GM18526 (cell line): Measurements from ENCODE around the gene C10orf71.

ENCODE experiments used
- POLR2A ChIP-seq: IDR thresholded peaks from 3 replicates; pipeline ENCODE4 v1.6.1; 2011; ENCODE audit not compliant: insufficient read length; ENCODE audit errors: extremely low read depth

Gene C10orf71

DNA sequence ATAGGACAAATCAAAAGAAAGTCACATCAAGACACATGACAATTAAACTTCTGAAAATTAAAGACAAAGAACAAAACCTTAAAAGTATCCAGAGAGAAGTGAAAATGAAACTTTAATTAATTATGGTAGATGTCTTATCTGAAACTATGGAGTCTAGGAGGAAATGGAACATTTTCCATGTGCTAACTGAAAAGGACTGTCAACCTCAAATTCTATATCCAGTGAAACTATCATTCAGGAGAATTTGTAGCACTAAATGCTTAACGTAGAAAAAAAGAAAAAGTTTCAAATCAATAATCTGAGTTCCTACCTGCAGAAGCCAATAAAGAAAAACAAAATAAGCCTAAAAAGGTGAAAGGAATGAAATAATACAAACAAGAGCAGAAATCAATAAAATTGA, 33.1 kb upstream of the C10orf71 start:
- no peak for TF ChIP-seq POLR2A

DNA sequence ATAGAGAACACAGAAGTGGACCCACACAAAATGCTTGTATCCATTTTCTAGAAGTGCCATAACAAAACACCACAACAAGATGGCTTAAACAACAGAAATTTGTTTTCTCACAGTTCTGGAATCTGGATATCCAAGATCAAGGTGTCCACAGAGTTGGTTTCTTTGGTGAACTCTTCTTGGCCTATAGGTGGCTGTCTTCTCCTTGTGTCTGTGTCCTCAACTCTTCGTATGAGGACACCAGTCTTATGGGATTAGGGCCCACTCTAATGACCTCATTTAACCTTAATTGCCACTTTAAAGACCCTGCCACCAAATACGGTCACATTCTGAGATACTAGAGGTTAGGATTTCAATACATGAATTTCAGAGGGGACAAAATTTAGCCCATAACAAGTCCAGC, 30.8 kb upstream of the C10orf71 start:
- TF ChIP-seq POLR2A: no peak

DNA sequence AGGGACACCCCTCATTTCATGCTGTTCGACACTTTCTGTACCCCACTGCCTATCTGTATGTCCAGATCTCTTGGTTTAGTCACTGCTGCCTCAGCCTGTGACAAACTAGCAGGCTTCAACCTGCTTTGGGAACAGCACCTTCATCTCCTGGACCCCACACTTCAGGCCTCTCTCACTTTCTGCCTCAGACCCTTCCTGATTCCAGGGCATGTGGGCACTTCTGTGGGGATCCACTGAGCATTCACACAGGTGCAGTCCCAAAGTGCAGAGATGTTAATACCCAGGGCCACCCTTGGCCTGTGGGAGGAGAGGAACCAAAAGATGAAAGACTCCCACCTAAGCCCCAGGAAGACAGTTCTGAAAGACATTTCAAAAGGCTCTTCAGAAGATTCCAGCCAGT, 29.4 kb upstream of the C10orf71 start:
- no peak for TF ChIP-seq POLR2A

DNA sequence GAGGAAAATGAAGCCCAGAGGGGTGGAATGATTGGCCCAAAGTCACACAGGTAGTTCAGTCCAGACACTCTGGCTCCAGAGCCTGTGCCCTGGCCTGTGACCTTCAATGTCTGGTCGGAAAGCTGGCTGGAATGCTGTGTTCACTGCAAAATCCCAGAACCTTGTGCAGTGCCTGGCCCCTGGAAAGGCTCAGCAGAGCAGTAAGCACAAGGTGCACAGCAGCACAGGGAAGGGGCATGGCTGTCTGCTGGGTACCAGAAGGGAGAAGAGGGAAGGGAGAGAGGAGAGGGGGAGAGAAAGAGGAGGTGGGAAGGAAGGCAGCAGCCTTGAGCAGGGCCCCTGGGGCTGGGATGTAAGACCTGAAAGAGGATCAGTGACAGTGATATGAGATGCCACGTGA, 28.4 kb upstream of the C10orf71 start:
- TF ChIP-seq POLR2A: no peak

DNA sequence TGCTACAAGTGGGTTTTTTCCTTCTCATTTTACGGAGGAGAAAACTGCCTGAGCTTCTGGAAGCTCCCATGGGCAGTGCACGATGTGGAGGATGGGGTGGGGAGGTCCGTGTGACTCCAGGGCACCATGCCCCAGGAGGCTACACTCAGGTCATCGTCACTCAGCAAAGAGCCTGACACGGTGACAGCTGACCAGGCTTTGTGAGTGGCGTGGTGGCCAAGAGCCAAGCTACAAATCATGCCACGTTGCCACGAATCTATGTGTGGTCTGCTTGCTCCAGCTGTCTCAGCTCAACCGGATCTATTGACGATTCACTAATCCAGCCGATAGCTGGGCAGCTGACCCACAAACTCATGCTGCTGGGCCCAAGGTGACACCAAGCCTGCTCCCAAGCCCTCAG, 27.6 kb upstream of the C10orf71 start:
- TF ChIP-seq POLR2A: no peak

DNA sequence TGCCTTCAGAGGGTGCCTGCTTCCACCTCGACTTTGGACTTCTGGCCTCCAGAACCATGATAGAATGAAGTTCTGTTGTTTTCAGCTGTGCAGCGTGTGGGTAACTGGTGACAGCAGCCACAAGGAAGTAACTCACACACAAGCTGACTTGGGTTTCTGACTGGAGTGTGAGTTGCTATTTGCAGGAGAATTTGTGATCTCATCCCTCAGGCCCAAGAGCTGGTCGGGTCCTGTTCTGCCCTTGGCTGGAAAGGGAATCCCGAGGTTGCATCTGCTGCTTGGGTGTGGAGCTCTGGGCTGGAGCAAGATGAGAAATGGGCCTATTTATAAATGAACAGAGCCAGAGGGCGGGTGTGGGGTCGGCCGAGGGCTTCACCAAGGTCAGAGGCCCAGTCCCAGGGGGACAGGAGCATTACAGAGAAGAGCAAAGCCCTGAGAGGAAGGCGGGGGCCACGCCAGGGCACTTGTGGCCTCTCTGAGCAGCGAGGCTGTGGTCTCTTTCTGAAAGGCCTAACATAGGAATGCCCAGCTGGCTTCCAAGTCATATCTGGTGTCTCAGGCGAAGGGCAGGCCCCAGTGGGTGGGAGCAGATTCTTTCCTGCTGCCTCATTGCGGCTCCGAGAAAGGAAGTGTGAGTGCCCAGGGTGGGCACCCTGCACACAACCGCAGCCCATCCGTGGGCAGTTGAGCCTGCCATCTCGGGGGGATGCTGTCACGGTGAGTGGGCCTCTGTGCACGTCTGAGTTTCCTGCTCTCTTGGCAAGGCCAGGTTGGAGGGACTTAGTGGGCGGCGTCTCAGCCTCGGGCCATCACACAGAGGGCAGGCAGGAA, 26.5 kb upstream of the C10orf71 start:
- no peak for TF ChIP-seq POLR2A

DNA sequence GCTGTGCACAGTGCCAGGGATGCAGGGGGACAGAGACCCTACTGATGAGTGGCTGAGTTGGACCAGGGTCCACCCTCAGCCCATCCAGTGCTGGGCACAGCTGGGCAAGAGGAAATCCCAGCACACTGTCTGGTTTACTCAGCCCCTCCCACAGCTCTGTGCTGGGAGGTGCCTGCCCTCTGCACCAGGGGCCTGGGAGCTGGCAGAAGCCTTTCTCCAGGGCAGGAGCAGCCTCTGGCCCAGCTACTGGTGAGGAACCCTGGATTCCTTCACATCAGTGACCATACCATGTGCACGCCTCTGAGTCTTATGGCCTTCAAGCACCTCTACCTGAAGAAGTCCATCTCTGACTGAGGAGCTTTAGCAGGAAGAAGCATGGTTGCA, 25.9 kb upstream of the C10orf71 start:
- TF ChIP-seq POLR2A: no peak

DNA sequence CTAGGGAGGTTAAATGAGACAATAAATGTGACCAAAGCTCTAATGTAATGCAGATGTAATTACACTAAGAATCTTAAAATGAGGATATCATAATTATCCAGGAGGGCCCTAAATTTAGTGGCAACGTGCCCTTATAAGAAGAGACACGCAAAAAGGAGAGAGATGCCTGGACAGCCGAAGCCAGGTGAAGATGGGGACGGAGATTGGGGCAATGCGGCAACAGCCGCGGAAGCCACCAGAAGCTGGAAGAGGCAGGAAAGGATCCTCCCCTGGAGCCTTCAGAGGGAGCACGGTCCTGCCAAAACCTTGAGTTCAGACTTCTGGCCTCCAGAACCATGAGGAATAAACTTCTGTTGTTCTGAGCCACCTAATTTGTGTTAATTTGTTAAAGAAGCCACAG, 25.3 kb upstream of the C10orf71 start:
- TF ChIP-seq POLR2A: no peak

DNA sequence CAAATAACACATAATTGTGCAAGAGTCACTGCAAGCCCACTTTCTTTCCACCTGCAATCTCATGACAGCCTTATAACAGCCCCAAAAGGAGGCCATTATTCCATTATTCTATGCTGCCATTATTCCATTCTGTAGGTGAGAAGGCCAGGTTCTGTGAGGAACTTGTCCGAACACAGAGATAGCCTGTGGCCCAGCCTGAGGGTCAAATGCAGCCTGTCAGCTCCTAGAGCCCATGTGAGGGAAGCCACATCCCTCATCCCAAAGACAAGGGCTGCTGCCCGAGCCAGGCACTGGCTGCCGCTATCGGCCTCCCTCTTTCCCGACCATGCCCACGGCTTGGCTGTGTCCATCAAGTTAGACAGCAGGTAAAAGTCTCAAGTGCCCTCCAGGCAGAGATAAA, 24.1 kb upstream of the C10orf71 start:
- no peak for TF ChIP-seq POLR2A

DNA sequence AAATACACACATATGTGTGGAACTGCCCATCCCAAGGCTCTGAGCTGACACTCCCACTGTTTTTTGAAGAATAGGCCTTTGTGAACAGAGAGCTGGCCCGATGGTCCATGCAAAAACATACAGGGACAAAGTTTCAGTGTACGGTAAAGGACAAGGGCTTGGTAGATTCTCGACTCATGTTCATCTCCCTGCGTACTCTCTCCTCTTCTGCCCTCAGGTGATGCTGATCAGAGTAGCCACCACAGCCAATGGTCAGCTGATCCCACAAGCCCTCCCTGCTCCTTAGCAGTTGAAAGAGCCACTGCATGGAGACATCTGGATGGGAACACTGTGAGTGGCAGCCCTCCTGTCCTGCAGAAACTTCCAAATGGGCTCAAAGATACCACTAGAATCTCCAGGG, 23.1 kb upstream of the C10orf71 start:
- TF ChIP-seq POLR2A: no peak

DNA sequence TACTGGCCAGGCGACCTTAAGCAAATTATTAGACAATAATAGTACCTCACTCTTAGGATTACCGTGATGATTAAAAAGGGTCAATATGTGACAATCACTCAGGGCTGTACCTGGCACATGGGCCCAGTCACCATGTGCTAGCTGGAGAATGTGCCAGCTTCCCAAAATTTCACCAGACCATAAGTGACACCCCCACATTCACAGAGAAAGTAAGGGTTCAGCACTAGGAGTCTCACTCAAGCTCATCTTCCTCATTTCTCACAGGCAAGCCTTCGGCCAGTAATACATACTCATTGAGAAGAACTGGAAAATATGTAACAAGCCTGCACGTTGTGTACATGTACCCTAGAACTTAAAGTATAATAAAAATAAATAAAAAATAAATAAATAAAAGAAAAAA, 22.4 kb upstream of the C10orf71 start:
- no peak for TF ChIP-seq POLR2A

DNA sequence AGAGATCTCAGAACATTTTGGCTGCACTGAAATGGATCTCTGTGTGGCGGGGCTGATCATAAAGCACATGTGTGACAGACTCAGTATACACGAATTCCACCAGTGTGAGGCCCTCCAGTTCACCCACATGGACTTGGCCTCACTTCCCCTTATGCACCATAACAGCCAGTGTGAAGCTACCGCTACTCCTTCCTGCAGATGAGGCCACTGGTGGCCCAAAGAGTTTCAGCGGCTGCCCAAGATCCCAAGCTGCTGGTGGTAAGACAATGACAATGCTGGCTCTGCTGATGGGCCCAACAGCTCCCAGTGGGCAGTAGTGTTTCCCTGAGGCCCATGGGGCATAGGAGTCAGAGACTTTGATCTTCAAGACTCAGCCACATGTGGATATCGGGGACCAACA, 21.0 kb upstream of the C10orf71 start:
- no peak for TF ChIP-seq POLR2A

DNA sequence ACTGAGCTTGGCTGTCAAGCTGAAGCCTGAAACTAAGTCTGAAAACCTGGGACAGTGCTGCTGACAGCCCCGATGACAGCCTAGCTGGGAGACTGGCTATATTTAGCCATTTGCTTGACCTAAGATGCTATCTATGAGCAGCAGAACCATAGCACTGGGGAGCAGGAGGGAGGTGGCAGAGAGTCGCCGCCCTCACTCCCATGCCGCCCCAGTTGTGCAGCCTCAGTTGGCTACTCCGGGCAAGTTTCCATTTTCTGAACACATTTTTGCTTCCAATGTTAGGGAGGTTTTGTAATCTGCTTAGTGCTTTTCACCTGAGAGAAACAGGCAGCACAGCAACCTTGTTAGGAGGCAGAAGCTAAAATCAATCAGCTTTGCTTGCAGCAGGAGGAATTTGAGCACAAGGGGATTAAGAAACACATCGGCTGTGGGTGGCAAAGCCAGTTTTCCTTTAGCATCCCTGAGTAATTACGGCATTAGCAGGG, 20.4 kb upstream of the C10orf71 start:
- TF ChIP-seq POLR2A: no peak

DNA sequence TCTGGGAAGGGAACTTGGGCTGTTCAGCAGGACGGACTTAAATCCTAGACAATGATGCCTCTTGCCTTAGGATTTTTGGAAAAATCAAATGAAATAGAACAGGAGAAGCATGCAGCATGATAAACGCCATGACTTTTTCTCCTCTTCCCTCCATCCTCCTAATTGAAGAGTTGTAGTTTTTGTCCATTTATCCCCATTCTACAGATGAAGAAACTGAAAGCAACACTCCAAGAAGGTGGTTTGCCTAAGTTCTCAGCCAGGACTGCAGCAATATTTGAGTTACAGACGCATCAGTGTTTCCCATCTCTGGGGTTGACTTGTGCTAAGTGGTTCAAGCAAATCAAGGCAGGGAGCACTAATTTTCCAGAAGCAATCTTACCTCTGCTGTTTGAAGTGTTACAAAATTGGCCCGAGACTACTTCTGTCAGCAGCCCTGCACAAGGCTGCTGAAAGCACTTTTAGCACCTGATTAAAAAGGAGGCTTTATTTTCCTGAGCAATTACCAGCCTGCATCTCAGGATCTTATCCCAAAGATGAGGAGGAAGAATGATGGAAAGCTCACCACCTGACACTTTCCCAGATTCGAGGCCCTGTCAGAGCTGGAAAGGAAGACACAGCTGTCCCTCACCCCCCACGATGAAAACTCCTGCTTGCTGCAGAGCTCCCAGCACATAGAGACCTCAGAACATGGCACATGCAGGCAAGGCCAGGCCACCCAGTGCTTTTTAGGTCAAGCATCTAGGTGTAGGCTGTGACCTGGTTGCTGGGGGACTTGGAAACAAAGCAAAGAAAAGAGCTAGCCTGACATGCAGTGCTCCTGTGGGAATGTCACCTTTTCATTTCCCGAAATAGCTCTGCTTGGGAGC, 19.7 kb upstream of the C10orf71 start:
- TF ChIP-seq POLR2A: no peak

DNA sequence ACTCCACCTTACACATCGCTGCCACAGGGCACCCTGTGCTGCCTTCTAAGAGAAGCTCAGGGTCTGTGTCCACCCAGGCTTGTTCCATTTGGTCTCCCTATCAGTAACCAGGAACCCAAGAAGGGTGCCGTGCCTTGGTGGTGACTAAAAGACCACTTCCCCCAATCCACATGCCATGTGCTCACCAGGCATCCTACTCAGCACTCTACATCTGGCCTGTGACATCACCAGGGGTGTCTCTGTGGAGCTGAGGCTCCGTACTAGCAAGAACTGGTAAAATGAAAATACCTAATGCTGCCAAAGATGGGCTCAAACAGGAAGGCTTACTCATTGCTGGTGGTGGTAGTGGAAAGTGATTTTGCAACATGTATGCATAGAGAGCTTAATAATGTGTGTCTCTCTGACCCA, 19.0 kb upstream of the C10orf71 start:
- no peak for TF ChIP-seq POLR2A

DNA sequence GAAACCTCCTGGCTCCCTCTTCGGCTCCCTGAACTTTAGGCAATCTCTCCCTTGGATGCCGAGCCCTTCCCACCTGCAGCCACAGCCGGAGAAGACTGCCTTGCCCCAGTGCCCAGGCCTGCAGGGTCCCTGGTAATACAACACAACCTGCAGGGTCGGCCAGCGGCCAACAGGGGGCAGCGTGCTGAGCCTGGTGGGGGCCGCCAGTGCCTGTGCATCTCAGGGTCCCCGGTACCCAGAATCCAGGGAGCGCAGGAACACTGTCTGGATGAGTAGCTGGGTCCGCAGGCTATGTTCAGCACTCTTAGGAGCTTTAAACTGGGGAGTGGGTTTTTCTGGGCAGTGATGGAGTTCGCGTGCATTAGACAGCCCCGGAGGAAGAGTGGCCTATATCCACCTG, 17.5 kb upstream of the C10orf71 start:
- TF ChIP-seq POLR2A: no peak
